HepG2 (cell line): ENCODE results near the gene OVCH1. TPM values are rescaled to one million over a fixed set of nuclear protein-coding genes. Genes with fewer than 3 reads are reported as not detected.

ENCODE experiments used
- ARID2 ChIP-seq: sonication (generic); formaldehyde crosslinking; IDR thresholded peaks from 2 replicates; pipeline ENCODE4 v1.8.1; 2022; ENCODE audit warnings: mild to moderate bottlenecking, missing genetic modification reagents, borderline replicate concordance
- KLF9 ChIP-seq: IDR thresholded peaks from 2 replicates; pipeline ENCODE4 v1.6.1; 2016; ENCODE audit warnings: low read depth
- MEIS2 ChIP-seq: sonication (generic); formaldehyde crosslinking; IDR thresholded peaks from 2 replicates; pipeline ENCODE4 v1.9.0; 2021; ENCODE audit warnings: mild to moderate bottlenecking, missing genetic modification reagents
- NFKBIZ ChIP-seq: IDR thresholded peaks from 2 replicates; pipeline ENCODE4 v1.6.1; 2018; ENCODE audit warnings: missing genetic modification reagents, missing compliant biosample characterization
- RFX5 ChIP-seq: IDR thresholded peaks from 2 replicates; pipeline ENCODE4 v1.6.1; 2011; ENCODE audit warnings: low read depth, low read length, improper control_type of control experiment
- RORA ChIP-seq: sonication (generic); formaldehyde crosslinking; IDR thresholded peaks from 2 replicates; pipeline ENCODE4 v1.5.0; 2020; ENCODE audit warnings: mild to moderate bottlenecking, missing genetic modification reagents, moderate library complexity
- TOE1 ChIP-seq: sonication (generic); formaldehyde crosslinking; IDR thresholded peaks from 2 replicates; pipeline ENCODE4 v1.4.0; 2020; ENCODE audit warnings: mild to moderate bottlenecking, missing genetic modification reagents
- ZNF333 ChIP-seq: sonication (generic); formaldehyde crosslinking; IDR thresholded peaks from 2 replicates; pipeline ENCODE4 v1.4.0; 2020; ENCODE audit warnings: mild to moderate bottlenecking, missing genetic modification reagents, borderline replicate concordance
- ZNF431 ChIP-seq: sonication (generic); formaldehyde crosslinking; IDR thresholded peaks from 2 replicates; pipeline ENCODE4 v1.9.0; 2022; ENCODE audit warnings: missing genetic modification reagents, low read depth, mild to moderate bottlenecking, borderline replicate concordance
- ZNF709 ChIP-seq: sonication (generic); formaldehyde crosslinking; IDR thresholded peaks from 2 replicates; pipeline ENCODE4 v1.5.0; 2020; ENCODE audit warnings: mild to moderate bottlenecking, missing genetic modification reagents
- ZNF766 ChIP-seq: sonication (generic); formaldehyde crosslinking; IDR thresholded peaks from 2 replicates; pipeline ENCODE4 v1.5.0; 2020; ENCODE audit warnings: missing genetic modification reagents, borderline replicate concordance
- polyA plus RNA-seq, 8 experiments: library from polyadenylated mRNA; depleted of rRNA in 3 of 8; stranded (reverse) in 7 of 8; unstranded in 1 of 8; fragments of >200 nt; fragmentation: Illumina TruSeq in 4 of 8; extraction: Trizol in 4 of 8; gene quantifications; 2 replicates each; pipeline versions ENCODE4 v1.2.1 to v1.2.3, GENCODE V29; 2011 to 2016; ENCODE audit warnings: low read depth in 4 of 8, missing spikeins in 1 of 8, mixed read lengths in 1 of 8; ENCODE audit not compliant: insufficient read depth in 1 of 8
- total RNA-seq, 5 experiments: library from RNA; depleted of rRNA; stranded (reverse); fragments of >200 nt; fragmentation: Illumina TruSeq; extraction: Trizol; gene quantifications; 2 replicates each; pipeline ENCODE4 v1.2.3, GENCODE V29; 2016; ENCODE audit warnings: low read depth in 1 of 5
- TF ChIP-seq, protein P1 (sequence below), 2 experiments: IDR thresholded peaks; 2 replicates each; pipeline ENCODE4 v1.6.1; 2011 to 2012; ENCODE audit warnings: low read length in 2 of 2, borderline replicate concordance in 1 of 2, low read depth in 1 of 2, mild to moderate bottlenecking in 1 of 2, moderate library complexity in 1 of 2
- TF ChIP-seq, protein P2 (sequence below): sonication (generic); formaldehyde crosslinking; IDR thresholded peaks from 2 replicates; pipeline ENCODE4 v1.4.0; 2020; ENCODE audit warnings: low read depth, missing genetic modification reagents
- TF ChIP-seq, protein P3 (sequence below): fragments of 450-650 bp; IDR thresholded peaks from 2 replicates; pipeline ENCODE4 v1.6.1; 2017; ENCODE audit warnings: mild to moderate bottlenecking
- TF ChIP-seq, protein P4 (sequence below): sonication (generic); formaldehyde crosslinking; conservative IDR thresholded peaks from 2 replicates; pipeline ENCODE4 v1.4.0; 2020; ENCODE audit warnings: missing genetic modification reagents

Gene OVCH1
- total and polyA plus RNA-seq, 2 of the 13 experiments (the other 11 are each of a cell fraction or from before 2014, with no cell fraction given): not detected

DNA sequence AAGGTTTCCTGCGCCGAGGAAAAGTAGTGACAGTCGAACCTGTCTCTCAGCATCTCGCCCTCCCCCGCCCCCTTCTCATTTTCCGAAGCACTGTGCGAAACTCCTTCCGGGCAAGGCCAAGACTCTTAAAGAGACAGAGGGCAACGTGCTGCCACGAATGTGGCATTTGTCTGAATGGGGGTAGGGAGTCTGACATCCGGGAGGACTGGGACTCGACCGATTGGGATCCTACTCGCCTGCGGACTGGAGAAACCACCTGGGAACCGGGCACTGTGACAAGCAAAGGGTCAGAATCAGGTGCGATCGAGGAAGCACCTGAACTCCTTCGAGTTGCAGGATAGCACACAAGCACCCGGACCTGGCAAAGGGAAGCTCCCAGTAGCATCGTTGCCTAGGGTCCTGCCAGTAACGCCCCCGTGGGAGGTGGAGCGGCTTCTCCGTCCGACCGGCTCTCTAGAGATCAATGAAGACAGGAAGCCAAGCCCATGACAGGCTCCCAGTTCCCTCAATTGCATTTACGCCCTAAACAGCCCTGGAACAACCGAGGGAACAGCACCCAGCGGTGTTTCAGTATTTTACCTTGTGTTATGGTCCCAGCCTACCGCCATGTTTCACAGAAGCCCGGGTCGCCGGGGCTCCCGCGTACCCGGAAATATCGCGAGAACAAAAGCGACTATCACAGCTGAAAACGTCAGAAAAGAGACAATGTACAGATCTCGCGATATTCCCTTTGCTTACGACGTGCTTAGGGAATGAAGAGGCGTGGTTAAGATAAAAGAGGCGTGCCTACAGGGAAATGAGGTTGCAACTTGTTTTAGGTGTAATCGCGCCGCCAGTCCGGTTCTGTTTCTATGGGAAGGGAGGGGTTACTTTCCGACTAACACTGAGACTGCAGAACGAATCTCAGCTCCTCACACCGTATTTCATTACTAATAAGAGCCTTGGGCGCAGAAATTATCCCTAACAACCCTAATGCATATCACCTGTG lies 116.7 kb downstream of the OVCH1 start, which contains the start of gene ERGIC2 (continued):
- TF ChIP-seq, protein P1, sequence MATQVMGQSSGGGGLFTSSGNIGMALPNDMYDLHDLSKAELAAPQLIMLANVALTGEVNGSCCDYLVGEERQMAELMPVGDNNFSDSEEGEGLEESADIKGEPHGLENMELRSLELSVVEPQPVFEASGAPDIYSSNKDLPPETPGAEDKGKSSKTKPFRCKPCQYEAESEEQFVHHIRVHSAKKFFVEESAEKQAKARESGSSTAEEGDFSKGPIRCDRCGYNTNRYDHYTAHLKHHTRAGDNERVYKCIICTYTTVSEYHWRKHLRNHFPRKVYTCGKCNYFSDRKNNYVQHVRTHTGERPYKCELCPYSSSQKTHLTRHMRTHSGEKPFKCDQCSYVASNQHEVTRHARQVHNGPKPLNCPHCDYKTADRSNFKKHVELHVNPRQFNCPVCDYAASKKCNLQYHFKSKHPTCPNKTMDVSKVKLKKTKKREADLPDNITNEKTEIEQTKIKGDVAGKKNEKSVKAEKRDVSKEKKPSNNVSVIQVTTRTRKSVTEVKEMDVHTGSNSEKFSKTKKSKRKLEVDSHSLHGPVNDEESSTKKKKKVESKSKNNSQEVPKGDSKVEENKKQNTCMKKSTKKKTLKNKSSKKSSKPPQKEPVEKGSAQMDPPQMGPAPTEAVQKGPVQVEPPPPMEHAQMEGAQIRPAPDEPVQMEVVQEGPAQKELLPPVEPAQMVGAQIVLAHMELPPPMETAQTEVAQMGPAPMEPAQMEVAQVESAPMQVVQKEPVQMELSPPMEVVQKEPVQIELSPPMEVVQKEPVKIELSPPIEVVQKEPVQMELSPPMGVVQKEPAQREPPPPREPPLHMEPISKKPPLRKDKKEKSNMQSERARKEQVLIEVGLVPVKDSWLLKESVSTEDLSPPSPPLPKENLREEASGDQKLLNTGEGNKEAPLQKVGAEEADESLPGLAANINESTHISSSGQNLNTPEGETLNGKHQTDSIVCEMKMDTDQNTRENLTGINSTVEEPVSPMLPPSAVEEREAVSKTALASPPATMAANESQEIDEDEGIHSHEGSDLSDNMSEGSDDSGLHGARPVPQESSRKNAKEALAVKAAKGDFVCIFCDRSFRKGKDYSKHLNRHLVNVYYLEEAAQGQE (IDR thresholded peaks at IDR 0.05; ENCODE audit: borderline replicate concordance in 1 of 2, low read depth in 1 of 2, low read length in 2 of 2): 0 out of 4 replicates have a peak, but pooled peaks of 1 of the 2 experiments have one; percentile 30
- TF ChIP-seq KLF9 (CRISPR knock-in tag) (no peak; the same call in 1 of the 2 replicates), RFX5 (no peak), TOE1 (CRISPR knock-in tag) (0 out of 2 replicates have a peak, but pooled peaks have one; percentile 44), RORA (CRISPR knock-in tag) (no peak), ZNF333 (CRISPR knock-in tag) (no peak), ZNF709 (CRISPR knock-in tag) (no peak; the same call in 1 of the 2 replicates), ZNF766 (CRISPR knock-in tag) (no peak), ARID2 (CRISPR knock-in tag) (no peak), NFKBIZ (CRISPR knock-in tag) (no peak), MEIS2 (no peak), ZNF431 (no peak)
- TF ChIP-seq, protein P2, sequence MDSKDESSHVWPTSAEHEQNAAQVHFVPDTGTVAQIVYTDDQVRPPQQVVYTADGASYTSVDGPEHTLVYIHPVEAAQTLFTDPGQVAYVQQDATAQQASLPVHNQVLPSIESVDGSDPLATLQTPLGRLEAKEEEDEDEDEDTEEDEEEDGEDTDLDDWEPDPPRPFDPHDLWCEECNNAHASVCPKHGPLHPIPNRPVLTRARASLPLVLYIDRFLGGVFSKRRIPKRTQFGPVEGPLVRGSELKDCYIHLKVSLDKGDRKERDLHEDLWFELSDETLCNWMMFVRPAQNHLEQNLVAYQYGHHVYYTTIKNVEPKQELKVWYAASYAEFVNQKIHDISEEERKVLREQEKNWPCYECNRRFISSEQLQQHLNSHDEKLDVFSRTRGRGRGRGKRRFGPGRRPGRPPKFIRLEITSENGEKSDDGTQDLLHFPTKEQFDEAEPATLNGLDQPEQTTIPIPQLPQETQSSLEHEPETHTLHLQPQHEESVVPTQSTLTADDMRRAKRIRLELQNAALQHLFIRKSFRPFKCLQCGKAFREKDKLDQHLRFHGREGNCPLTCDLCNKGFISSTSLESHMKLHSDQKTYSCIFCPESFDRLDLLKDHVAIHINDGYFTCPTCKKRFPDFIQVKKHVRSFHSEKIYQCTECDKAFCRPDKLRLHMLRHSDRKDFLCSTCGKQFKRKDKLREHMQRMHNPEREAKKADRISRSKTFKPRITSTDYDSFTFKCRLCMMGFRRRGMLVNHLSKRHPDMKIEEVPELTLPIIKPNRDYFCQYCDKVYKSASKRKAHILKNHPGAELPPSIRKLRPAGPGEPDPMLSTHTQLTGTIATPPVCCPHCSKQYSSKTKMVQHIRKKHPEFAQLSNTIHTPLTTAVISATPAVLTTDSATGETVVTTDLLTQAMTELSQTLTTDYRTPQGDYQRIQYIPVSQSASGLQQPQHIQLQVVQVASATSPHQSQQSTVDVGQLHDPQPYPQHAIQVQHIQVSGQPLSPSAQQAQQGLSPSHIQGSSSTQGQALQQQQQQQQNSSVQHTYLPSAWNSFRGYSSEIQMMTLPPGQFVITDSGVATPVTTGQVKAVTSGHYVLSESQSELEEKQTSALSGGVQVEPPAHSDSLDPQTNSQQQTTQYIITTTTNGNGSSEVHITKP: no peak
- TF ChIP-seq, protein P3, sequence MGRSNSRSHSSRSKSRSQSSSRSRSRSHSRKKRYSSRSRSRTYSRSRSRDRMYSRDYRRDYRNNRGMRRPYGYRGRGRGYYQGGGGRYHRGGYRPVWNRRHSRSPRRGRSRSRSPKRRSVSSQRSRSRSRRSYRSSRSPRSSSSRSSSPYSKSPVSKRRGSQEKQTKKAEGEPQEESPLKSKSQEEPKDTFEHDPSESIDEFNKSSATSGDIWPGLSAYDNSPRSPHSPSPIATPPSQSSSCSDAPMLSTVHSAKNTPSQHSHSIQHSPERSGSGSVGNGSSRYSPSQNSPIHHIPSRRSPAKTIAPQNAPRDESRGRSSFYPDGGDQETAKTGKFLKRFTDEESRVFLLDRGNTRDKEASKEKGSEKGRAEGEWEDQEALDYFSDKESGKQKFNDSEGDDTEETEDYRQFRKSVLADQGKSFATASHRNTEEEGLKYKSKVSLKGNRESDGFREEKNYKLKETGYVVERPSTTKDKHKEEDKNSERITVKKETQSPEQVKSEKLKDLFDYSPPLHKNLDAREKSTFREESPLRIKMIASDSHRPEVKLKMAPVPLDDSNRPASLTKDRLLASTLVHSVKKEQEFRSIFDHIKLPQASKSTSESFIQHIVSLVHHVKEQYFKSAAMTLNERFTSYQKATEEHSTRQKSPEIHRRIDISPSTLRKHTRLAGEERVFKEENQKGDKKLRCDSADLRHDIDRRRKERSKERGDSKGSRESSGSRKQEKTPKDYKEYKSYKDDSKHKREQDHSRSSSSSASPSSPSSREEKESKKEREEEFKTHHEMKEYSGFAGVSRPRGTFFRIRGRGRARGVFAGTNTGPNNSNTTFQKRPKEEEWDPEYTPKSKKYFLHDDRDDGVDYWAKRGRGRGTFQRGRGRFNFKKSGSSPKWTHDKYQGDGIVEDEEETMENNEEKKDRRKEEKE: no peak
- TF ChIP-seq, protein P4, sequence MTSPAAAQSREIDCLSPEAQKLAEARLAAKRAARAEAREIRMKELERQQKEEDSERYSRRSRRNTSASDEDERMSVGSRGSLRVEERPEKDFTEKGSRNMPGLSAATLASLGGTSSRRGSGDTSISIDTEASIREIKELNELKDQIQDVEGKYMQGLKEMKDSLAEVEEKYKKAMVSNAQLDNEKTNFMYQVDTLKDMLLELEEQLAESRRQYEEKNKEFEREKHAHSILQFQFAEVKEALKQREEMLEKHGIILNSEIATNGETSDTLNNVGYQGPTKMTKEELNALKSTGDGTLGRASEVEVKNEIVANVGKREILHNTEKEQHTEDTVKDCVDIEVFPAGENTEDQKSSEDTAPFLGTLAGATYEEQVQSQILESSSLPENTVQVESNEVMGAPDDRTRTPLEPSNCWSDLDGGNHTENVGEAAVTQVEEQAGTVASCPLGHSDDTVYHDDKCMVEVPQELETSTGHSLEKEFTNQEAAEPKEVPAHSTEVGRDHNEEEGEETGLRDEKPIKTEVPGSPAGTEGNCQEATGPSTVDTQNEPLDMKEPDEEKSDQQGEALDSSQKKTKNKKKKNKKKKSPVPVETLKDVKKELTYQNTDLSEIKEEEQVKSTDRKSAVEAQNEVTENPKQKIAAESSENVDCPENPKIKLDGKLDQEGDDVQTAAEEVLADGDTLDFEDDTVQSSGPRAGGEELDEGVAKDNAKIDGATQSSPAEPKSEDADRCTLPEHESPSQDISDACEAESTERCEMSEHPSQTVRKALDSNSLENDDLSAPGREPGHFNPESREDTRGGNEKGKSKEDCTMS (CRISPR knock-in tag): no peak
